ENCODE measurements around the gene RTBDN.
A peak's percentile ranks its signal among the peaks of the same experiment; 100 is the strongest.

The RTBDN gene

DNA sequence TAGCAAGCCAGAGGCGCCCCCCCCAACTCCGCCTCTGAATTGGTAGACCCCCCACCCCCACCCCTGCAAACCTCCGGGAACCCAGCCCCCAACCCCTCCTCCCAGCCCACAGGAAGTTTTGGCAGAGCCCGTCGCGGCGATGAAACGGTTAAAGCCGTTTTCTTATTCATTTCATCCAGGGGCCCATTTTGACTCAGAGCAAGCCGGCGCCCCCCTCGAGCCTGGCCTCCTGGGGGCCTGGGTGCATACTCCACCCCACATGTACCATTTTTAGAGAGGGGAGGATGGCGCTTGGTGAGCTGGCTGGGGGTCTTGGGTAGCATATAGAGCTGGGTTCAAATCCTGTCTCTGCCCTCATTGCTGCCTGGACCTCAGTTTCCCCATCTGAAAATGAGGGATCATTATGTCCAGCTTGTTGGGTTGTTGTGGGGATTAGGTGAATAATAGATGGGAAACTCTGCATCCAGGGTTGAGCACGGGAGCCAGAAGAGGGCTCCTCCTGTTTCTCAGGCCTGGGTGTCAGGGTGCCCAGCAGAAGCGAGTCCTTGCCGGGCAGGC lies 51.0 kb downstream of the RTBDN start:
- TF ChIP-seq, protein P1, sequence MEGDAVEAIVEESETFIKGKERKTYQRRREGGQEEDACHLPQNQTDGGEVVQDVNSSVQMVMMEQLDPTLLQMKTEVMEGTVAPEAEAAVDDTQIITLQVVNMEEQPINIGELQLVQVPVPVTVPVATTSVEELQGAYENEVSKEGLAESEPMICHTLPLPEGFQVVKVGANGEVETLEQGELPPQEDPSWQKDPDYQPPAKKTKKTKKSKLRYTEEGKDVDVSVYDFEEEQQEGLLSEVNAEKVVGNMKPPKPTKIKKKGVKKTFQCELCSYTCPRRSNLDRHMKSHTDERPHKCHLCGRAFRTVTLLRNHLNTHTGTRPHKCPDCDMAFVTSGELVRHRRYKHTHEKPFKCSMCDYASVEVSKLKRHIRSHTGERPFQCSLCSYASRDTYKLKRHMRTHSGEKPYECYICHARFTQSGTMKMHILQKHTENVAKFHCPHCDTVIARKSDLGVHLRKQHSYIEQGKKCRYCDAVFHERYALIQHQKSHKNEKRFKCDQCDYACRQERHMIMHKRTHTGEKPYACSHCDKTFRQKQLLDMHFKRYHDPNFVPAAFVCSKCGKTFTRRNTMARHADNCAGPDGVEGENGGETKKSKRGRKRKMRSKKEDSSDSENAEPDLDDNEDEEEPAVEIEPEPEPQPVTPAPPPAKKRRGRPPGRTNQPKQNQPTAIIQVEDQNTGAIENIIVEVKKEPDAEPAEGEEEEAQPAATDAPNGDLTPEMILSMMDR (IDR thresholded peaks at IDR 0.05; ENCODE audit: poor library complexity, severe bottlenecking): no peak
- Histone ChIP-seq H3K27ac (ENCODE audit: poor library complexity, severe bottlenecking) (peak overlapping the region; percentile 99), H3K9me3 (ENCODE audit: severe bottlenecking) (no peaks in the 10 kb centered on the region), H3K27me3 (ENCODE audit: insufficient read depth, poor library complexity, severe bottlenecking) (no peaks in the 10 kb centered on the region), H3K4me3 (ENCODE audit: severe bottlenecking) (peak overlapping the region; percentile 30), H3K36me3 (ENCODE audit: low read depth) (no peaks in the 10 kb centered on the region), H3K4me1 (ENCODE audit: insufficient read depth, poor library complexity, severe bottlenecking) (peaks cover 50% of the 10 kb centered on the region)
- ATAC-seq (ENCODE audit: low read depth) (no peak; the same call in 2 of the 3 replicates), DNase-seq (ENCODE audit: low spot score) (no peak)

DNA sequence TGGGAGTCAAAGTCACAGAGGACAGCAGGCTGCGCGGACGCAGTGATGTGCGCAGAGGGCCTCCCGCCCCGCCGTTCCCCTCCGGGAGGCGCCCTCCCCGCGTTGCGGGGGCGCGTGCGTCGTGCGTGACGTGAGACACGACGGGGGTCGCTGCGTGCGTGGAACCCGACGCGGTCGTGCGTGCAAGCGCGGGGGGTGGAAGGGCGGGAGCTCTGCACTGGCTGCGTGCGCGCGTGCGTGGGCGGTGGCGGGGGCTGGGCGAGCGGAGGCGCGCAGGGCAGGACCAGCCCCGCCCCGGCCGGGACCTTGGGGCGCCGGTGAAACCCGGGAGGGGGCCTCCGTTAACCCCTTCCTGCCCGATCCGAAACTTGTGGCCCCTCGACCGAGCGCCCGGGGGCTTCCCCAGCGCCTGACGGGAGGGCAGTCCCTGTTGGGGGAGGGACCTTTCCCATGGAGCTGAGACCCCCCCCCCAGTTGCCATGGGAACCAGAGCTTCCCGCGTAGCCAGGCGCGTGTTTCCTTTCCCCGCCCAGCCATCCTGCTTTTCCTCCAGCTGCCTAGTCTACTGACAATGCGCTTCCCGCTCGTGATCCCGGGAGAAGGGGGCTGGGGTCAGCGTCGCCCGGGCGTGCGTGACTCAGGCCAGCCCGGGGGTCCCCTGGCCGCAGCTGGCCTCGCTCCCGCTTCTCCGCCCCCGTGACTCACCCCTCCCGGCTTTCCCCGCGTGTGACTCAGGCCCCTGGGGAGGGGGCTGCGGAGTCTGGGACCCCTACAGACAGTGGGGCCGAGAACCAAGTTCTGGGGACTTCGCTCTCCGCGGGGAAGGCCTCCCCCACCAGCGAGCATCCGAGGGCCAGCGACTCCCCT lies 51.7 kb downstream of the RTBDN start:
- H3K4me1 ChIP-seq (ENCODE audit: insufficient read depth, poor library complexity, severe bottlenecking): peaks cover 46% of the 10 kb centered on the region
- H3K4me3 ChIP-seq (ENCODE audit: severe bottlenecking): peak overlapping the region; percentile 30
- no peak for DNase-seq (ENCODE audit: low spot score)
- peak; percentile 17; the same call in 2 of the 3 replicates for ATAC-seq (ENCODE audit: low read depth)
- TF ChIP-seq, protein P1 (IDR thresholded peaks at IDR 0.05; ENCODE audit: poor library complexity, severe bottlenecking): no peak
- no peaks in the 10 kb centered on the region for H3K27me3 ChIP-seq (ENCODE audit: insufficient read depth, poor library complexity, severe bottlenecking)
- peak overlapping the region; percentile 99 for H3K27ac ChIP-seq (ENCODE audit: poor library complexity, severe bottlenecking)
- H3K36me3 ChIP-seq (ENCODE audit: low read depth): no peaks in the 10 kb centered on the region
- H3K9me3 ChIP-seq (ENCODE audit: severe bottlenecking): no peaks in the 10 kb centered on the region

DNA sequence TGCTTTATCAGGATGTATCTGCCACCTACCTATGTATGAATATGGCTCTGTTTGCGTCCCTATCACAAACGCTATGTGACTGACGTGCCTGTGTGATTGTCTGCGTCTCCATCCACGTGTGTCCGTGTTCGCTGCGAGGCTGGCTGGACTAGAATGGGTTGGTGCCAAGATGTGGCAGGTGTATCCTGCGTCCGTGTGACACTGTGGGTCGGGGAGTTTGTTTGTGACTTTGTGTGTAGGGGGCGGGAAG lies 52.3 kb downstream of the RTBDN start:
- no peaks in the 10 kb centered on the region for H3K27me3 ChIP-seq (ENCODE audit: insufficient read depth, poor library complexity, severe bottlenecking)
- peaks cover 46% of the 10 kb centered on the region for H3K4me1 ChIP-seq (ENCODE audit: insufficient read depth, poor library complexity, severe bottlenecking)
- peak overlapping the region; percentile 99 for H3K27ac ChIP-seq (ENCODE audit: poor library complexity, severe bottlenecking)
- TF ChIP-seq, protein P1 (IDR thresholded peaks at IDR 0.05; ENCODE audit: poor library complexity, severe bottlenecking): no peak
- peak overlapping the region; percentile 30 for H3K4me3 ChIP-seq (ENCODE audit: severe bottlenecking)
- DNase-seq (ENCODE audit: low spot score): no peak
- ATAC-seq (ENCODE audit: low read depth): no peak
- H3K36me3 ChIP-seq (ENCODE audit: low read depth): no peaks in the 10 kb centered on the region
- H3K9me3 ChIP-seq (ENCODE audit: severe bottlenecking): no peaks in the 10 kb centered on the region

- peaks cover 5% of the 10 kb centered on the region for H3K36me3 ChIP-seq (ENCODE audit: low read depth)
- no peaks in the 10 kb centered on the region for H3K27me3 ChIP-seq (ENCODE audit: insufficient read depth, poor library complexity, severe bottlenecking)
- peak overlapping the region; percentile 43 for H3K4me3 ChIP-seq (ENCODE audit: severe bottlenecking)
- H3K9me3 ChIP-seq (ENCODE audit: severe bottlenecking): no peaks in the 10 kb centered on the region
- H3K4me1 ChIP-seq (ENCODE audit: insufficient read depth, poor library complexity, severe bottlenecking): peaks cover 20% of the 10 kb centered on the region
- ATAC-seq (ENCODE audit: low read depth) (no peak), DNase-seq (ENCODE audit: low spot score) (no peak)
- peak overlapping the region; percentile 92 for H3K27ac ChIP-seq (ENCODE audit: poor library complexity, severe bottlenecking)
- TF ChIP-seq, protein P1 (IDR thresholded peaks at IDR 0.05; ENCODE audit: poor library complexity, severe bottlenecking): peak; percentile 22
These were observed 55.0 kb downstream of the RTBDN start for GRCh38 chr19:12779162-12779993.

Measured in RWPE2 (cell line).